ENCODE measurements around the gene INIP. TPM values are rescaled to one million over a fixed set of nuclear protein-coding genes. Genes with fewer than 3 reads are reported as not detected.

INIP gene
- total and polyA plus RNA-seq, 4 donors, result 6.4 to 19.9 (median 12.8) TPM

GRCh38 chr9:112750016-112750763 is 32.3 kb upstream of the INIP start, which contains the start of gene SNX30:
Gene SNX30 (plus strand): TSS chr9:112750760. CDS start chr9:112751002, 242 bp downstream.
- 5% methylated on average over 28 to 49 of the region's 49 CpGs for WGBS, 2 donors
- H3K4me1 ChIP-seq (ENCODE audit: control insufficient read depth in 1 of 2, insufficient read depth in 2 of 2, low read length in 2 of 2), result peaks cover 0 to 1% of the 10 kb centered on the region in 2 donors
- peak within 1 kb of the TSS in 1 of 2 donors; percentile 93 for H3K27ac ChIP-seq (ENCODE audit: low read depth in 1 of 2, low read length in 2 of 2)
- peak within 1 kb of the TSS; percentile 89 for H3K4me3 ChIP-seq (ENCODE audit: low read length in 2 of 2)
- H3K27me3 ChIP-seq (ENCODE audit: control insufficient read depth in 1 of 2, insufficient read depth in 2 of 2, low read length in 1 of 2), result no peaks in the 10 kb centered on the region
- no peaks in the 10 kb centered on the region for H3K9me3 ChIP-seq (ENCODE audit: control insufficient read depth, low read length)
- intact Hi-C loops (cut with DNase I), result loop anchor here (2.0 to 5.0 kb wide), 4 partner anchors 31 to 69 kb away; partner anchors contain the start of gene INIP (in 1 of the 2)
- DNase-seq (peak; percentile 94 to 96), ATAC-seq (ENCODE audit: low FRiP score) (peak; percentile 96)
- H3K36me3 ChIP-seq (ENCODE audit: control insufficient read depth in 1 of 2, insufficient read depth in 2 of 2, low read length in 1 of 2), result no peaks in the 10 kb centered on the region

GRCh38 chr9:112747094-112747493 is 29.2 kb upstream of the INIP start:
- H3K4me1 ChIP-seq (ENCODE audit: control insufficient read depth in 1 of 2, insufficient read depth in 2 of 2, low read length in 2 of 2), result no peaks in the 10 kb centered on the region
- ATAC-seq (ENCODE audit: low FRiP score) (no peak), DNase-seq (no peak)
- WGBS, 2 donors, result 86 to 88% methylated on average over 7 of the region's 7 CpGs
- H3K27me3 ChIP-seq (ENCODE audit: control insufficient read depth in 1 of 2, insufficient read depth in 2 of 2, low read length in 1 of 2), result no peaks in the 10 kb centered on the region
- no peak overlapping the region for H3K27ac ChIP-seq (ENCODE audit: low read depth in 1 of 2, low read length in 2 of 2)
- H3K36me3 ChIP-seq (ENCODE audit: control insufficient read depth in 1 of 2, insufficient read depth in 2 of 2, low read length in 1 of 2), result no peaks in the 10 kb centered on the region
- intact Hi-C loops (cut with DNase I), result no loop called here
- H3K9me3 ChIP-seq (ENCODE audit: control insufficient read depth, low read length), result no peaks in the 10 kb centered on the region
- no peak overlapping the region for H3K4me3 ChIP-seq (ENCODE audit: low read length in 2 of 2)

GRCh38 chr9:112744177-112744576 is 26.3 kb upstream of the INIP start:
- Histone ChIP-seq H3K4me3 (ENCODE audit: low read length in 2 of 2) (no peak overlapping the region), H3K36me3 (ENCODE audit: control insufficient read depth in 1 of 2, insufficient read depth in 2 of 2, low read length in 1 of 2) (no peaks in the 10 kb centered on the region), H3K27ac (ENCODE audit: low read depth in 1 of 2, low read length in 2 of 2) (no peak overlapping the region), H3K27me3 (ENCODE audit: control insufficient read depth in 1 of 2, insufficient read depth in 2 of 2, low read length in 1 of 2) (no peaks in the 10 kb centered on the region), H3K9me3 (ENCODE audit: control insufficient read depth, low read length) (no peaks in the 10 kb centered on the region), H3K4me1 (ENCODE audit: control insufficient read depth in 1 of 2, insufficient read depth in 2 of 2, low read length in 2 of 2) (no peaks in the 10 kb centered on the region)
- ATAC-seq (ENCODE audit: low FRiP score) (no peak), DNase-seq (no peak)
- 79 to 81% methylated on average over 4 of the region's 4 CpGs for WGBS, 2 donors
- intact Hi-C loops (cut with DNase I), result no loop called here

GRCh38 chr9:112743216-112743836 is 25.4 kb upstream of the INIP start:
- H3K4me1 ChIP-seq (ENCODE audit: control insufficient read depth in 1 of 2, insufficient read depth in 2 of 2, low read length in 2 of 2), result no peaks in the 10 kb centered on the region
- intact Hi-C loops (cut with DNase I), result no loop called here
- no peaks in the 10 kb centered on the region for H3K9me3 ChIP-seq (ENCODE audit: control insufficient read depth, low read length)
- no peak overlapping the region for H3K27ac ChIP-seq (ENCODE audit: low read depth in 1 of 2, low read length in 2 of 2)
- no peak for DNase-seq
- ATAC-seq (ENCODE audit: low FRiP score), result no peak
- H3K36me3 ChIP-seq (ENCODE audit: control insufficient read depth in 1 of 2, insufficient read depth in 2 of 2, low read length in 1 of 2), result no peaks in the 10 kb centered on the region
- 83 to 91% methylated on average over 3 of the region's 3 CpGs for WGBS, 2 donors
- no peaks in the 10 kb centered on the region for H3K27me3 ChIP-seq (ENCODE audit: control insufficient read depth in 1 of 2, insufficient read depth in 2 of 2, low read length in 1 of 2)
- H3K4me3 ChIP-seq (ENCODE audit: low read length in 2 of 2), result no peak overlapping the region

GRCh38 chr9:112734892-112735291 is 17.0 kb upstream of the INIP start:
- ATAC-seq (ENCODE audit: low FRiP score) (no peak), DNase-seq (no peak)
- Histone ChIP-seq H3K27me3 (ENCODE audit: control insufficient read depth in 1 of 2, insufficient read depth in 2 of 2, low read length in 1 of 2) (no peaks in the 10 kb centered on the region), H3K27ac (ENCODE audit: low read depth in 1 of 2, low read length in 2 of 2) (no peak overlapping the region), H3K4me3 (ENCODE audit: low read length in 2 of 2) (no peak overlapping the region), H3K4me1 (ENCODE audit: control insufficient read depth in 1 of 2, insufficient read depth in 2 of 2, low read length in 2 of 2) (no peaks in the 10 kb centered on the region), H3K36me3 (ENCODE audit: control insufficient read depth in 1 of 2, insufficient read depth in 2 of 2, low read length in 1 of 2) (no peaks in the 10 kb centered on the region), H3K9me3 (ENCODE audit: control insufficient read depth, low read length) (no peaks in the 10 kb centered on the region)
- 79 to 81% methylated on average over 2 of the region's 2 CpGs for WGBS, 2 donors
- intact Hi-C loops (cut with DNase I), result no loop called here

GRCh38 chr9:112731971-112732370 is 14.1 kb upstream of the INIP start:
- Histone ChIP-seq H3K4me1 (ENCODE audit: control insufficient read depth in 1 of 2, insufficient read depth in 2 of 2, low read length in 2 of 2) (no peaks in the 10 kb centered on the region), H3K27ac (ENCODE audit: low read depth in 1 of 2, low read length in 2 of 2) (no peak overlapping the region), H3K4me3 (ENCODE audit: low read length in 2 of 2) (no peak overlapping the region), H3K9me3 (ENCODE audit: control insufficient read depth, low read length) (no peaks in the 10 kb centered on the region), H3K27me3 (ENCODE audit: control insufficient read depth in 1 of 2, insufficient read depth in 2 of 2, low read length in 1 of 2) (no peaks in the 10 kb centered on the region), H3K36me3 (ENCODE audit: control insufficient read depth in 1 of 2, insufficient read depth in 2 of 2, low read length in 1 of 2) (no peaks in the 10 kb centered on the region)
- WGBS, 2 donors, result 77% methylated on average over 7 of the region's 7 CpGs
- intact Hi-C loops (cut with DNase I), result no loop called here
- no peak for ATAC-seq (ENCODE audit: low FRiP score)
- no peak for DNase-seq

- H3K4me1 ChIP-seq (ENCODE audit: control insufficient read depth in 1 of 2, insufficient read depth in 2 of 2, low read length in 2 of 2), result no peaks in the 10 kb centered on the region
- H3K27ac ChIP-seq (ENCODE audit: low read depth in 1 of 2, low read length in 2 of 2), result no peak overlapping the region
- no peaks in the 10 kb centered on the region for H3K36me3 ChIP-seq (ENCODE audit: control insufficient read depth in 1 of 2, insufficient read depth in 2 of 2, low read length in 1 of 2)
- H3K27me3 ChIP-seq (ENCODE audit: control insufficient read depth in 1 of 2, insufficient read depth in 2 of 2, low read length in 1 of 2), result no peaks in the 10 kb centered on the region
- no peak overlapping the region for H3K4me3 ChIP-seq (ENCODE audit: low read length in 2 of 2)
- intact Hi-C loops (cut with DNase I), result no loop called here
- 97 to 98% methylated on average over 2 of the region's 2 CpGs for WGBS, 2 donors
- no peaks in the 10 kb centered on the region for H3K9me3 ChIP-seq (ENCODE audit: control insufficient read depth, low read length)
- DNase-seq (no peak), ATAC-seq (ENCODE audit: low FRiP score) (no peak)
These were observed 10.5 kb upstream of the INIP start for GRCh38 chr9:112728401-112728800.

GRCh38 chr9:112726428-112726827 is 8.5 kb upstream of the INIP start:
- Histone ChIP-seq H3K4me1 (ENCODE audit: control insufficient read depth in 1 of 2, insufficient read depth in 2 of 2, low read length in 2 of 2) (no peaks in the 10 kb centered on the region), H3K27me3 (ENCODE audit: control insufficient read depth in 1 of 2, insufficient read depth in 2 of 2, low read length in 1 of 2) (no peaks in the 10 kb centered on the region), H3K4me3 (ENCODE audit: low read length in 2 of 2) (no peak overlapping the region), H3K36me3 (ENCODE audit: control insufficient read depth in 1 of 2, insufficient read depth in 2 of 2, low read length in 1 of 2) (no peaks in the 10 kb centered on the region), H3K9me3 (ENCODE audit: control insufficient read depth, low read length) (no peaks in the 10 kb centered on the region), H3K27ac (ENCODE audit: low read depth in 1 of 2, low read length in 2 of 2) (no peak overlapping the region)
- WGBS, 2 donors, result 91 to 95% methylated on average over 4 of the region's 4 CpGs
- DNase-seq (no peak), ATAC-seq (ENCODE audit: low FRiP score) (no peak)
- intact Hi-C loops (cut with DNase I), result no loop called here

- Histone ChIP-seq H3K4me1 (ENCODE audit: control insufficient read depth in 1 of 2, insufficient read depth in 2 of 2, low read length in 2 of 2) (no peaks in the 10 kb centered on the region), H3K27me3 (ENCODE audit: control insufficient read depth in 1 of 2, insufficient read depth in 2 of 2, low read length in 1 of 2) (no peaks in the 10 kb centered on the region), H3K9me3 (ENCODE audit: control insufficient read depth, low read length) (no peaks in the 10 kb centered on the region), H3K27ac (ENCODE audit: low read depth in 1 of 2, low read length in 2 of 2) (no peak overlapping the region), H3K4me3 (ENCODE audit: low read length in 2 of 2) (no peak overlapping the region), H3K36me3 (ENCODE audit: control insufficient read depth in 1 of 2, insufficient read depth in 2 of 2, low read length in 1 of 2) (no peaks in the 10 kb centered on the region)
- intact Hi-C loops (cut with DNase I), result no loop called here
- no peak for ATAC-seq (ENCODE audit: low FRiP score)
- DNase-seq, result no peak
- 81 to 85% methylated on average over 3 of the region's 3 CpGs for WGBS, 2 donors
These were observed 8.0 kb upstream of the INIP start for GRCh38 chr9:112725961-112726360.

All from aorta (tissue), 5 donors.